GM10248 (cell line): ENCODE results near the gene VWA5B2.
A peak's percentile ranks its signal among the peaks of the same experiment; 100 is the strongest.

Experiments
- CTCF ChIA-PET: fragments of 300-600 bp; sonication (Branson Sonifier 250); formaldehyde crosslinking; extraction: SDS; loops from one replicate; lab custom pipeline; 2021; ENCODE audit warnings: antibody characterized with exemption; lab: Yijun Ruan, JAX
- POLR2A ChIA-PET: fragments of 350-650 bp; sonication (Branson Sonifier 250); formaldehyde crosslinking; extraction: SDS; loops from one replicate; lab custom pipeline; 2020; ENCODE audit warnings: antibody characterized with exemption; lab: Yijun Ruan, JAX
- DNase-seq: peaks from one replicate; pipeline ENCODE4 v3.0.0; 2012; ENCODE audit errors: extremely low spot score
- CTCF ChIP-seq: IDR thresholded peaks from 2 replicates; pipeline ENCODE4 v1.5.1; 2012; ENCODE audit warnings: mild to moderate bottlenecking, low read depth; ENCODE audit errors: extremely low read depth, missing control alignments, control extremely low read depth

Gene VWA5B2

GRCh38 chr3:184237807-184238206 lies 8.4 kb downstream of the VWA5B2 start:
- CTCF ChIA-PET: interaction anchor here (0.8 to 7.8 kb wide), 4 partner anchors 10 to 340 kb away, joined by 3 to 98 read pairs (median 3); partner anchors contain the start of genes EEF1AKMT4 and VWA5B2
- POLR2A ChIA-PET: no interaction called here
- no peak for DNase-seq
- TF ChIP-seq CTCF: no peak

- DNase-seq: no peak
- ChIA-PET CTCF (interaction anchor here (0.8 to 7.8 kb wide), 4 partner anchors 10 to 341 kb away, joined by 3 to 98 read pairs (median 3); partner anchors contain the start of gene VWA5B2), POLR2A (no interaction called here)
- TF ChIP-seq CTCF: no peak
Measured at GRCh38 chr3:184238246-184238818, 8.9 kb downstream of the VWA5B2 start.

- DNase-seq: no peak
- no peak for TF ChIP-seq CTCF
- POLR2A ChIA-PET: no interaction called here
- CTCF ChIA-PET: interaction anchor here (1.5 to 7.8 kb wide), 5 partner anchors 11 to 343 kb away, joined by 3 to 98 read pairs (median 7); partner anchors contain the start of genes EEF1AKMT4 and VWA5B2
Measured at GRCh38 chr3:184239221-184239620, 9.8 kb downstream of the VWA5B2 start.

- ChIA-PET CTCF (interaction anchor here (1.0 to 7.8 kb wide), 7 partner anchors 11 to 344 kb away, joined by 3 to 98 read pairs (median 5); partner anchors contain the start of genes EEF1AKMT4 and VWA5B2), POLR2A (no interaction called here)
- DNase-seq: no peak
- TF ChIP-seq CTCF: no peak
Measured at GRCh38 chr3:184239708-184240107, 10.3 kb downstream of the VWA5B2 start.

GRCh38 chr3:184240384-184241140 lies 11.2 kb downstream of the VWA5B2 start:
- POLR2A ChIA-PET: no interaction called here
- peak; percentile 26 for DNase-seq
- CTCF ChIA-PET: interaction anchor here (0.8 to 7.8 kb wide), 11 partner anchors 10 to 345 kb away, joined by 3 to 98 read pairs (median 4); partner anchors contain the start of genes ABCC5, EEF1AKMT4 and VWA5B2
- TF ChIP-seq CTCF: no peak

- TF ChIP-seq CTCF: no peak
- DNase-seq: no peak
- POLR2A ChIA-PET: no interaction called here
- CTCF ChIA-PET: interaction anchor here (0.8 to 7.8 kb wide), 9 partner anchors 9 to 345 kb away, joined by 3 to 98 read pairs (median 4); partner anchors contain the start of genes ABCC5, EEF1AKMT4 and VWA5B2
Measured at GRCh38 chr3:184241141-184241446, 11.7 kb downstream of the VWA5B2 start.
